ENCODE data around the gene UBE2K. TPM values are rescaled to one million over a fixed set of nuclear protein-coding genes. Genes with fewer than 3 reads are reported as not detected.

UBE2K gene
- total RNA-seq, 4 donors from 2014 or later: 21.5 to 32.2 (median 25.7) TPM

- TF ChIP-seq POLR2A (IDR thresholded peaks at IDR 0.05): no peak
- TF ChIP-seq CTCF (IDR thresholded peaks at IDR 0.05): no peak
Observed at GRCh38 chr4:39820186-39820585, 122.2 kb downstream of the UBE2K start.

GRCh38 chr4:39821951-39822350 lies 124.0 kb downstream of the UBE2K start:
- no peak overlapping the region for H3K4me3 ChIP-seq (ENCODE audit: low read depth, poor library complexity, severe bottlenecking)
- 97% methylated on average over 9 of the region's 9 CpGs for WGBS, 2 donors
- peak in 1 of 2 donors; percentile 71 for DNase-seq (ENCODE audit: low spot score in 2 of 2)
- intact Hi-C loops (cut with DNase I; ENCODE audit: low total_unique reads): no loop called here
- TF ChIP-seq CTCF (IDR thresholded peaks at IDR 0.05): no peak
- TF ChIP-seq POLR2A (IDR thresholded peaks at IDR 0.05): no peak

More at GRCh38 chr4:39820186-39820585, 122.2 kb downstream of the UBE2K start:
- intact Hi-C loops (cut with DNase I; ENCODE audit: low total_unique reads): no loop called here
- H3K4me3 ChIP-seq (ENCODE audit: low read depth, poor library complexity, severe bottlenecking): no peak overlapping the region
- WGBS, 2 donors: 65 to 81% methylated on average over 5 of the region's 5 CpGs
- peak in 1 of 2 donors; percentile 67 for DNase-seq (ENCODE audit: low spot score in 2 of 2)

GRCh38 chr4:39822662-39823061 lies 124.7 kb downstream of the UBE2K start:
- intact Hi-C loops (cut with DNase I; ENCODE audit: low total_unique reads): no loop called here
- TF ChIP-seq POLR2A (IDR thresholded peaks at IDR 0.05) (no peak), CTCF (IDR thresholded peaks at IDR 0.05) (no peak)
- no peak for DNase-seq (ENCODE audit: low spot score in 2 of 2)
- no peak overlapping the region for H3K4me3 ChIP-seq (ENCODE audit: low read depth, poor library complexity, severe bottlenecking)

GRCh38 chr4:39823191-39823590 lies 125.3 kb downstream of the UBE2K start:
- WGBS, 2 donors: 66 to 71% methylated on average over 2 of the region's 2 CpGs
- no peak for TF ChIP-seq POLR2A (IDR thresholded peaks at IDR 0.05)
- TF ChIP-seq CTCF (IDR thresholded peaks at IDR 0.05): no peak
- intact Hi-C loops (cut with DNase I; ENCODE audit: low total_unique reads): no loop called here
- DNase-seq (ENCODE audit: low spot score in 2 of 2): peak in 1 of 2 donors; percentile 5
- no peak overlapping the region for H3K4me3 ChIP-seq (ENCODE audit: low read depth, poor library complexity, severe bottlenecking)

- 89 to 94% methylated on average over 3 of the region's 3 CpGs for WGBS, 2 donors
- TF ChIP-seq CTCF (IDR thresholded peaks at IDR 0.05): no peak
- TF ChIP-seq POLR2A (IDR thresholded peaks at IDR 0.05): no peak
Observed at GRCh38 chr4:39825090-39825489, 127.2 kb downstream of the UBE2K start.

GRCh38 chr4:39825741-39826231 lies 127.8 kb downstream of the UBE2K start:
- intact Hi-C loops (cut with DNase I; ENCODE audit: low total_unique reads): no loop called here
- H3K4me3 ChIP-seq (ENCODE audit: low read depth, poor library complexity, severe bottlenecking): no peak overlapping the region
- DNase-seq (ENCODE audit: low spot score in 2 of 2): no peak
- TF ChIP-seq CTCF (IDR thresholded peaks at IDR 0.05): no peak
- 67 to 70% methylated on average over 7 of the region's 7 CpGs for WGBS, 2 donors

More at GRCh38 chr4:39825090-39825489, 127.2 kb downstream of the UBE2K start:
- H3K4me3 ChIP-seq (ENCODE audit: low read depth, poor library complexity, severe bottlenecking): no peak overlapping the region
- intact Hi-C loops (cut with DNase I; ENCODE audit: low total_unique reads): no loop called here
- peak in 1 of 2 donors; percentile 3 for DNase-seq (ENCODE audit: low spot score in 2 of 2)

Data from lower leg skin (tissue), 4 donors.